ENCODE results near the gene KCTD21.
A peak's percentile ranks its signal among the peaks of the same experiment; 100 is the strongest.

Gene KCTD21

GRCh38 chr11:78145511-78146025 lies 42.9 kb downstream of the KCTD21 start:
- TF ChIP-seq SIN3A (IDR thresholded peaks at IDR 0.05; ENCODE audit: borderline replicate concordance, insufficient read depth, low read length) (no peak), POLR2AphosphoS5 (IDR thresholded peaks at IDR 0.05; ENCODE audit: low read depth, low read length) (no peak), REST (IDR thresholded peaks at IDR 0.05; ENCODE audit: insufficient read depth in 1 of 2, low read depth in 2 of 2, low read length in 2 of 2) (no peak), FOXP2 (optimal IDR thresholded peaks at IDR 0.05; ENCODE audit: borderline replicate concordance, extremely low read depth, extremely low read length, insufficient read depth) (no peak), TAF1 (IDR thresholded peaks at IDR 0.05; ENCODE audit: borderline replicate concordance, insufficient read depth, low read length) (no peak)

GRCh38 chr11:78140392-78141077 lies 47.9 kb downstream of the KCTD21 start:
- no peak for TF ChIP-seq TAF1 (IDR thresholded peaks at IDR 0.05; ENCODE audit: borderline replicate concordance, insufficient read depth, low read length)

GRCh38 chr11:78139422-78140391 lies 48.7 kb downstream of the KCTD21 start, which contains the start of gene ALG8:
Gene ALG8, minus strand, starts transcription at chr11:78139626. Its CDS starts 38 bp downstream, at chr11:78139588.
- TF ChIP-seq TAF1 (IDR thresholded peaks at IDR 0.05; ENCODE audit: borderline replicate concordance, insufficient read depth, low read length) (peak; percentile 68; the same call in 1 of the 2 replicates), REST (IDR thresholded peaks at IDR 0.05; ENCODE audit: insufficient read depth in 1 of 2, low read depth in 2 of 2, low read length in 2 of 2) (no peak), SIN3A (IDR thresholded peaks at IDR 0.05; ENCODE audit: borderline replicate concordance, insufficient read depth, low read length) (peak; percentile 49; the same call in 1 of the 2 replicates), POLR2AphosphoS5 (IDR thresholded peaks at IDR 0.05; ENCODE audit: low read depth, low read length) (peak; percentile 94), FOXP2 (optimal IDR thresholded peaks at IDR 0.05; ENCODE audit: borderline replicate concordance, extremely low read depth, extremely low read length, insufficient read depth) (no peak)

- TF ChIP-seq REST (IDR thresholded peaks at IDR 0.05; ENCODE audit: insufficient read depth in 1 of 2, low read depth in 2 of 2, low read length in 2 of 2) (0 out of 4 replicates have a peak, but pooled peaks of 1 of the 2 experiments have one; percentile 6), TAF1 (IDR thresholded peaks at IDR 0.05; ENCODE audit: borderline replicate concordance, insufficient read depth, low read length) (no peak; the same call in 1 of the 2 replicates), SIN3A (IDR thresholded peaks at IDR 0.05; ENCODE audit: borderline replicate concordance, insufficient read depth, low read length) (no peak)
Observed at GRCh38 chr11:78138694-78139421, 49.6 kb downstream of the KCTD21 start.

- TF ChIP-seq FOXP2 (optimal IDR thresholded peaks at IDR 0.05; ENCODE audit: borderline replicate concordance, extremely low read depth, extremely low read length, insufficient read depth) = no peak
- no peak for TF ChIP-seq REST (IDR thresholded peaks at IDR 0.05; ENCODE audit: insufficient read depth in 1 of 2, low read depth in 2 of 2, low read length in 2 of 2)
Observed at GRCh38 chr11:78138291-78138690, 50.1 kb downstream of the KCTD21 start.
